BJ (cell line): Measurements from ENCODE around the gene ESR1. TPM values are rescaled to one million over a fixed set of nuclear protein-coding genes. Genes with fewer than 3 reads are reported as not detected.

Experiments
- CTCF ChIA-PET: fragments of 350-600 bp; formaldehyde crosslinking; extraction: SDS; loops from one replicate; lab custom pipeline; 2021; ENCODE audit warnings: antibody characterized with exemption, inconsistent platforms; lab: Yijun Ruan, JAX
- POLR2A ChIA-PET: fragments of 300-600 bp; sonication (Branson Sonifier 250); formaldehyde crosslinking; extraction: SDS; loops from one replicate; lab custom pipeline; 2021; ENCODE audit warnings: antibody characterized with exemption; lab: Charles Lee
- DNase-seq: peaks from one replicate; pipeline ENCODE4 v3.0.0-alpha.2; 2011; ENCODE audit warnings: low read depth
- H3K27me3 ChIP-seq: 2 replicates; pipeline ENCODE4 v1.6.0; 2011; ENCODE audit warnings: low read length; ENCODE audit not compliant: control insufficient read depth, insufficient read depth
- H3K36me3 ChIP-seq: 2 replicates; pipeline ENCODE4 v1.5.1; 2011; ENCODE audit warnings: low read length; ENCODE audit not compliant: control insufficient read depth, insufficient read depth
- H3K4me3 ChIP-seq: 2 replicates; pipeline ENCODE4 v1.5.1; 2011; ENCODE audit warnings: low read depth, mild to moderate bottlenecking, control low read depth, low read length
- polyA plus RNA-seq: library from polyadenylated mRNA; depleted of rRNA; stranded (reverse); fragments of >200 nt; gene quantifications from 2 replicates; pipeline ENCODE4 v1.2.3, GENCODE V29; 2011
- TF ChIP-seq, protein P1 (sequence below): IDR thresholded peaks from 2 replicates; pipeline ENCODE4 v1.5.1; 2011; ENCODE audit warnings: low read depth, mild to moderate bottlenecking, control low read depth, inconsistent platforms, low read length, moderate library complexity; ENCODE audit not compliant: insufficient read depth

ESR1 gene
- polyA plus RNA-seq, 1 experiment = not detected

DNA sequence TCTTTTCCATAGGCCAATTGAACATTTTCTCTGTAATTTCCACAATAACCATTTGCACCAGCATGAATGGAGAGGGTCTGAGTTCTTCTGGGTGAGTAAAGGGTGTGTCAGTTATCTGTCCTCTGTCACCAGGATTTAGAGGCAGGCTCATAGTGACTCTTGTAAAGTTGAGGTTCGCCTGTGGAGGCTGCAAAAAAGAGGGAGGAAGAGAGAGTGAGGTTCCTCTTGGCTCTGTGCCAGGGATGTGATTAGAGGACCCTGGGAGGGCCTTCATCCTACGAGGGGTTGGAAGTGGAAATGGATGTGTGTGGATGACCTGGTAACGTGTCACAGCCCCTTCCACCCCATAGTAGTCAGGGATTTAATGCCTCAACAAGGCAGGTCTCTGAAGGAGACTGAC lies 242.0 kb downstream of the ESR1 start:
- no peaks in the 10 kb centered on the region for H3K27me3 ChIP-seq
- no peak overlapping the region for H3K4me3 ChIP-seq
- ChIA-PET POLR2A (no interaction called here), CTCF (no interaction called here)
- DNase-seq = no peak
- TF ChIP-seq, protein P1, sequence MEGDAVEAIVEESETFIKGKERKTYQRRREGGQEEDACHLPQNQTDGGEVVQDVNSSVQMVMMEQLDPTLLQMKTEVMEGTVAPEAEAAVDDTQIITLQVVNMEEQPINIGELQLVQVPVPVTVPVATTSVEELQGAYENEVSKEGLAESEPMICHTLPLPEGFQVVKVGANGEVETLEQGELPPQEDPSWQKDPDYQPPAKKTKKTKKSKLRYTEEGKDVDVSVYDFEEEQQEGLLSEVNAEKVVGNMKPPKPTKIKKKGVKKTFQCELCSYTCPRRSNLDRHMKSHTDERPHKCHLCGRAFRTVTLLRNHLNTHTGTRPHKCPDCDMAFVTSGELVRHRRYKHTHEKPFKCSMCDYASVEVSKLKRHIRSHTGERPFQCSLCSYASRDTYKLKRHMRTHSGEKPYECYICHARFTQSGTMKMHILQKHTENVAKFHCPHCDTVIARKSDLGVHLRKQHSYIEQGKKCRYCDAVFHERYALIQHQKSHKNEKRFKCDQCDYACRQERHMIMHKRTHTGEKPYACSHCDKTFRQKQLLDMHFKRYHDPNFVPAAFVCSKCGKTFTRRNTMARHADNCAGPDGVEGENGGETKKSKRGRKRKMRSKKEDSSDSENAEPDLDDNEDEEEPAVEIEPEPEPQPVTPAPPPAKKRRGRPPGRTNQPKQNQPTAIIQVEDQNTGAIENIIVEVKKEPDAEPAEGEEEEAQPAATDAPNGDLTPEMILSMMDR = no peak
- H3K36me3 ChIP-seq = no peaks in the 10 kb centered on the region

DNA sequence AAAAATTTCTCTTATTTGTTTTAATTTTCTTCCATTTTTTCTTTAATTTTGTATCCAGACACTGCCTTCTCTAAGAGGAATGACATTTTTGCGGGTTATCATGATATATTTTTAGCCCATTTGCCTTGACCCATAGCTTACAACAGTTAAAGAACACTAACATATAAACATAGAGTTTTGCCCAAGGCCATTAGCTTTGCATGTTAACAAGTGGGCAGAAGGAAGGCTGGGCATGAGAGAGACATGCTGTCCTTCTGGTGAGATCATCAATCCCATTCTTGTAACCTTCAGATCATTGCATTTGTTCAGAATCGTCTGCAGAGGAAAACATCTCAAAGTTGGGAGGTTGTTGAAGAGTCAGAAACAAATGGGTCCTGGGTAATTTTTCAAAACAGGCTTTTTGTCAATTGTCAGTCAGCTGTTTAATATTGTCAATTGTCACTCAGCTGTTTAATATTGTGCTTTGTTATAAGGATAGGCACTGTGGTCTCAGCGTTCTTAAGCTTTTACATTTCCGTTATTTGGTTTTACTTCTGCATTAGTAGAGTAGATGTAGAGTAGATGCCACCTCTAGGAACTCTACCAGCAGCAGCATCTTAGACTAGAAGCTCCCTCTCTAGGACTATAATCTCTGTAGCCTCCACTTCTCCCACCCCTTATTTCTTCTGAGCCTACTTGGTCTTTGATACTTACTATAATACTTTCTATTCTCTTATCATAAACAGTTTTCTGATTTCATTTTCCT lies 243.1 kb downstream of the ESR1 start:
- Histone ChIP-seq H3K4me3 (no peak overlapping the region), H3K27me3 (no peaks in the 10 kb centered on the region), H3K36me3 (no peaks in the 10 kb centered on the region)
- POLR2A ChIA-PET = no interaction called here
- CTCF ChIA-PET = no interaction called here
- TF ChIP-seq, protein P1 = no peak
- no peak for DNase-seq

- CTCF ChIA-PET = interaction anchor here (0.6 kb wide), 1 partner anchor 50 kb away, joined by 3 read pairs; no protein-coding TSS in a partner anchor
- Histone ChIP-seq H3K36me3 (no peaks in the 10 kb centered on the region), H3K4me3 (no peak overlapping the region), H3K27me3 (no peaks in the 10 kb centered on the region)
- DNase-seq = no peak
- TF ChIP-seq, protein P1 = no peak
- POLR2A ChIA-PET = no interaction called here
Measured at GRCh38 chr6:152052061-152052460, 244.6 kb downstream of the ESR1 start.

- ChIA-PET CTCF (no interaction called here), POLR2A (no interaction called here)
- DNase-seq = no peak
- TF ChIP-seq, protein P1 = no peak
- Histone ChIP-seq H3K36me3 (no peaks in the 10 kb centered on the region), H3K27me3 (no peaks in the 10 kb centered on the region), H3K4me3 (no peak overlapping the region)
Measured at GRCh38 chr6:152053332-152053731, 245.8 kb downstream of the ESR1 start.

- TF ChIP-seq, protein P1 = no peak
- peak; percentile 62 for DNase-seq
- H3K36me3 ChIP-seq = no peaks in the 10 kb centered on the region
- ChIA-PET CTCF (interaction anchor here (1.0 kb wide), 2 partner anchors 19 to 44 kb away, joined by 3 to 4 read pairs; no protein-coding TSS in a partner anchor), POLR2A (interaction anchor here (0.6 kb wide), 1 partner anchor 64 kb away, joined by 4 read pairs; no protein-coding TSS in a partner anchor)
- no peaks in the 10 kb centered on the region for H3K27me3 ChIP-seq
- no peak overlapping the region for H3K4me3 ChIP-seq
Measured at GRCh38 chr6:152054441-152054840, 247.0 kb downstream of the ESR1 start.
